Nephron (organoid): Measurements from ENCODE around the gene KRT3.

Experiments used
- H3K27ac Mint-ChIP-seq, 3 experiments: 2 replicates each; pipeline ENCODE4 v1.8.0; 2020; ENCODE audit warnings: mixed read lengths in 3 of 3, mild to moderate bottlenecking in 2 of 3, moderate library complexity in 1 of 3
- H3K27me3 Mint-ChIP-seq: 2 replicates; pipeline ENCODE4 v1.8.0; 2021; ENCODE audit warnings: low read depth, mild to moderate bottlenecking, moderate library complexity, mixed read lengths
- H3K36me3 Mint-ChIP-seq: 2 replicates; pipeline ENCODE4 v1.8.0; 2020; ENCODE audit warnings: low read depth, mixed read lengths
- H3K4me1 Mint-ChIP-seq: 2 replicates; pipeline ENCODE4 v1.8.0; 2020; ENCODE audit warnings: mixed read lengths
- H3K4me3 Mint-ChIP-seq, 3 experiments: 2 replicates each; pipeline ENCODE4 v1.8.0; 2020; ENCODE audit warnings: mild to moderate bottlenecking in 3 of 3, mixed read lengths in 3 of 3, moderate library complexity in 2 of 3
- H3K9me3 Mint-ChIP-seq: 2 replicates; pipeline ENCODE4 v1.8.0; 2020; ENCODE audit warnings: mixed read lengths
- CTCF ChIP-seq, 3 experiments: fragments of 200-600 bp; sonication (generic); IDR thresholded peaks; one replicate each; pipeline ENCODE4 v1.5.0; 2021; ENCODE audit warnings: antibody characterized with exemption in 3 of 3; ENCODE audit not compliant: unreplicated experiment in 3 of 3

KRT3 gene

GRCh38 chr12:52837413-52837741 lies 41.5 kb upstream of the KRT3 start:
- Mint-ChIP-seq H3K27me3 (peaks cover 32% of the 10 kb centered on the region), H3K4me1 (no peaks in the 10 kb centered on the region), H3K4me3 (no peak overlapping the region), H3K9me3 (no peaks in the 10 kb centered on the region), H3K27ac (no peak overlapping the region), H3K36me3 (no peaks in the 10 kb centered on the region)
- no peak for TF ChIP-seq CTCF (IDR thresholded peaks at IDR 0.05; ENCODE audit: unreplicated experiment in 3 of 3)

- Mint-ChIP-seq H3K4me1 (no peaks in the 10 kb centered on the region), H3K27me3 (peaks cover 28% of the 10 kb centered on the region), H3K27ac (no peak overlapping the region), H3K4me3 (no peak overlapping the region), H3K36me3 (no peaks in the 10 kb centered on the region), H3K9me3 (no peaks in the 10 kb centered on the region)
- TF ChIP-seq CTCF (IDR thresholded peaks at IDR 0.05; ENCODE audit: unreplicated experiment in 3 of 3): no peak
Measured at GRCh38 chr12:52836491-52837412, 40.8 kb upstream of the KRT3 start.

GRCh38 chr12:52836042-52836466 lies 40.1 kb upstream of the KRT3 start:
- no peaks in the 10 kb centered on the region for H3K9me3 Mint-ChIP-seq
- no peaks in the 10 kb centered on the region for H3K4me1 Mint-ChIP-seq
- TF ChIP-seq CTCF (IDR thresholded peaks at IDR 0.05; ENCODE audit: unreplicated experiment in 3 of 3): no peak
- no peak overlapping the region for H3K4me3 Mint-ChIP-seq
- no peaks in the 10 kb centered on the region for H3K36me3 Mint-ChIP-seq
- H3K27me3 Mint-ChIP-seq: peaks cover 23% of the 10 kb centered on the region
- H3K27ac Mint-ChIP-seq: no peak overlapping the region

- Mint-ChIP-seq H3K9me3 (no peaks in the 10 kb centered on the region), H3K36me3 (no peaks in the 10 kb centered on the region), H3K4me1 (no peaks in the 10 kb centered on the region), H3K27me3 (peaks cover 20% of the 10 kb centered on the region), H3K27ac (no peak overlapping the region), H3K4me3 (no peak overlapping the region)
- no peak for TF ChIP-seq CTCF (IDR thresholded peaks at IDR 0.05; ENCODE audit: unreplicated experiment in 3 of 3)
Measured at GRCh38 chr12:52835271-52836041, 39.5 kb upstream of the KRT3 start.

- Mint-ChIP-seq H3K27me3 (peaks cover 20% of the 10 kb centered on the region), H3K9me3 (no peaks in the 10 kb centered on the region), H3K27ac (no peak overlapping the region), H3K4me1 (no peaks in the 10 kb centered on the region), H3K4me3 (no peak overlapping the region), H3K36me3 (no peaks in the 10 kb centered on the region)
- TF ChIP-seq CTCF (IDR thresholded peaks at IDR 0.05; ENCODE audit: unreplicated experiment in 3 of 3): no peak
Measured at GRCh38 chr12:52834727-52835001, 38.7 kb upstream of the KRT3 start.
